ENCODE data around the gene PLPP1.

GRCh38 chr5:55484531-55484930 is 50.2 kb downstream of the PLPP1 start:
- no peak for TF ChIP-seq GATA3 (IDR thresholded peaks at IDR 0.05; ENCODE audit: low read depth, low read length)
- TF ChIP-seq GATA2 (IDR thresholded peaks at IDR 0.05; ENCODE audit: low read depth, low read length) = no peak

Data from SH-SY5Y (cell line).